Sigmoid colon (tissue), 4 donors: ENCODE data around the gene HIVEP3.

Experiments used
- CTCF ChIP-seq, 4 experiments: fragments of 450-650 bp in 3 of 4; fragments of 200-600 bp in 1 of 4; IDR thresholded peaks; one replicate each; pipeline ENCODE4 v1.5.1; 2016 to 2019; ENCODE audit warnings: antibody characterized with exemption in 4 of 4, mild to moderate bottlenecking in 3 of 4, moderate library complexity in 2 of 4
- EP300 ChIP-seq, 4 donors: sonication (generic); formaldehyde crosslinking; IDR thresholded peaks; one replicate each; pipeline ENCODE4 v1.6.1; 2017; ENCODE audit warnings: antibody characterized with exemption in 4 of 4

- TF ChIP-seq CTCF (IDR thresholded peaks at IDR 0.05) (no peak), EP300 (IDR thresholded peaks at IDR 0.05) (no peak)
Measured at GRCh38 chr1:41691424-41691823, 227.3 kb downstream of the HIVEP3 start.
